ENCODE measurements around the gene LRRN3. TPM values are rescaled to one million over a fixed set of nuclear protein-coding genes. Genes with fewer than 3 reads are reported as not detected.

The LRRN3 gene
- polyA plus RNA-seq, 2 of the 4 experiments (the other 2 are of a cell fraction), result 0.05 to 0.06 TPM

- ChIA-PET CTCF (no interaction called here), POLR2A (no interaction called here)
- WGBS (ENCODE audit: missing lambda C conversion rate), result 71% methylated on average over 5 of the region's 5 CpGs
- Histone ChIP-seq H3K4me3 (no peak overlapping the region), H3K27ac (no peak overlapping the region), H3K9me3 (no peaks in the 10 kb centered on the region), H3K4me1 (no peaks in the 10 kb centered on the region), H3K4me2 (no peak overlapping the region)
- no peak for DNase-seq (ENCODE audit: low read depth in 1 of 2, low spot score in 1 of 2)
- ATAC-seq, result no peak
- no peak for FAIRE-seq
- no peak for TF ChIP-seq HOXB5 (CRISPR knock-in tag; IDR thresholded peaks at IDR 0.05)
- no peak for TF ChIP-seq RCOR1 (IDR thresholded peaks at IDR 0.05; ENCODE audit: low read depth, low read length)
- TF ChIP-seq CBX2 (IDR thresholded peaks at IDR 0.05; ENCODE audit: borderline replicate concordance, low read depth), result no peak
- no peak for TF ChIP-seq ZC3H11A (IDR thresholded peaks at IDR 0.05)
- TF ChIP-seq KDM5A (IDR thresholded peaks at IDR 0.05), result no peak
- TF ChIP-seq EHF (CRISPR knock-in tag; IDR thresholded peaks at IDR 0.05), result no peak
- no peak for TF ChIP-seq RAD21 (conservative IDR thresholded peaks at IDR 0.05 in 1 of 2, IDR thresholded peaks at IDR 0.05 in 1 of 2)
- no peak for TF ChIP-seq FOXS1 (CRISPR knock-in tag; IDR thresholded peaks at IDR 0.05)
- no peak for TF ChIP-seq NPAS2 (CRISPR knock-in tag; IDR thresholded peaks at IDR 0.05; ENCODE audit: borderline replicate concordance)
- no peak for TF ChIP-seq CBX8 (IDR thresholded peaks at IDR 0.05)
- no peak for TF ChIP-seq HES2 (IDR thresholded peaks at IDR 0.05)
- no peak for TF ChIP-seq NFE2L2 (conservative IDR thresholded peaks at IDR 0.05; ENCODE audit: low read length)
- TF ChIP-seq JUNB (IDR thresholded peaks at IDR 0.05), result no peak
- no peak for TF ChIP-seq SMC3 (IDR thresholded peaks at IDR 0.05)
- no peak for TF ChIP-seq E2F6 (IDR thresholded peaks at IDR 0.05; ENCODE audit: borderline replicate concordance, low read depth)
- TF ChIP-seq CHD4 (IDR thresholded peaks at IDR 0.05; ENCODE audit: borderline replicate concordance), result no peak
These were observed 7.5 kb upstream of the LRRN3 start for GRCh38 chr7:111083413-111083812.

- Histone ChIP-seq H3K27ac (no peak overlapping the region), H3K4me1 (no peaks in the 10 kb centered on the region), H3K4me2 (no peak overlapping the region), H3K9me3 (no peaks in the 10 kb centered on the region), H3K4me3 (no peak overlapping the region)
- FAIRE-seq (no peak), DNase-seq (ENCODE audit: low read depth in 1 of 2, low spot score in 1 of 2) (no peak), ATAC-seq (no peak)
- ChIA-PET CTCF (interaction anchor here (0.6 to 1.6 kb wide), 2 partner anchors 13 to 641 kb away, joined by 3 to 4 read pairs; no protein-coding TSS in a partner anchor), POLR2A (no interaction called here)
- TF ChIP-seq TFCP2L1 (CRISPR knock-in tag; IDR thresholded peaks at IDR 0.05), result no peak
- TF ChIP-seq CTCF (IDR thresholded peaks at IDR 0.05), result no peak
- no peak for TF ChIP-seq EHMT2 (IDR thresholded peaks at IDR 0.05; ENCODE audit: low read depth)
- TF ChIP-seq BHLHE40 (IDR thresholded peaks at IDR 0.05; ENCODE audit: low read depth, low read length), result no peak
- no peak for TF ChIP-seq POLR2AphosphoS2 (conservative IDR thresholded peaks at IDR 0.05; ENCODE audit: low read length)
- TF ChIP-seq RARB (CRISPR knock-in tag; IDR thresholded peaks at IDR 0.05), result no peak
- TF ChIP-seq CBX2 (IDR thresholded peaks at IDR 0.05; ENCODE audit: borderline replicate concordance, low read depth), result no peak
- no peak for TF ChIP-seq RNF2 (IDR thresholded peaks at IDR 0.05; ENCODE audit: borderline replicate concordance, low read depth)
- TF ChIP-seq CBX8 (IDR thresholded peaks at IDR 0.05), result no peak
- no peak for TF ChIP-seq NR3C1 (IDR thresholded peaks at IDR 0.05)
- no peak for TF ChIP-seq NFE2L2 (conservative IDR thresholded peaks at IDR 0.05; ENCODE audit: low read length)
- TF ChIP-seq CHD4 (IDR thresholded peaks at IDR 0.05; ENCODE audit: borderline replicate concordance), result no peak
- TF ChIP-seq ESRRA (IDR thresholded peaks at IDR 0.05; ENCODE audit: borderline replicate concordance, low read length), result no peak
- no peak for TF ChIP-seq MYC (IDR thresholded peaks at IDR 0.05; ENCODE audit: borderline replicate concordance, low read length)
- TF ChIP-seq SMC3 (IDR thresholded peaks at IDR 0.05), result no peak
- no peak for TF ChIP-seq HOXB13 (CRISPR knock-in tag; IDR thresholded peaks at IDR 0.05; ENCODE audit: low read depth)
- WGBS (ENCODE audit: missing lambda C conversion rate), result 81% methylated on average over 3 of the region's 3 CpGs
These were observed 5.6 kb upstream of the LRRN3 start for GRCh38 chr7:111085356-111085755.
